GM18909 (cell line): Measurements from ENCODE around the gene COL3A1.

Experiments used
- ATAC-seq: cut with Tn5 transposase; IDR thresholded peaks from one replicate; pipeline ENCODE4 v1.9.1; 2021; ENCODE audit warnings: mild to moderate bottlenecking; ENCODE audit not compliant: unreplicated experiment, poor library complexity

The COL3A1 gene

GRCh38 chr2:188973641-188974040 is 532 bp upstream of the COL3A1 start:
- no peak for ATAC-seq

DNA sequence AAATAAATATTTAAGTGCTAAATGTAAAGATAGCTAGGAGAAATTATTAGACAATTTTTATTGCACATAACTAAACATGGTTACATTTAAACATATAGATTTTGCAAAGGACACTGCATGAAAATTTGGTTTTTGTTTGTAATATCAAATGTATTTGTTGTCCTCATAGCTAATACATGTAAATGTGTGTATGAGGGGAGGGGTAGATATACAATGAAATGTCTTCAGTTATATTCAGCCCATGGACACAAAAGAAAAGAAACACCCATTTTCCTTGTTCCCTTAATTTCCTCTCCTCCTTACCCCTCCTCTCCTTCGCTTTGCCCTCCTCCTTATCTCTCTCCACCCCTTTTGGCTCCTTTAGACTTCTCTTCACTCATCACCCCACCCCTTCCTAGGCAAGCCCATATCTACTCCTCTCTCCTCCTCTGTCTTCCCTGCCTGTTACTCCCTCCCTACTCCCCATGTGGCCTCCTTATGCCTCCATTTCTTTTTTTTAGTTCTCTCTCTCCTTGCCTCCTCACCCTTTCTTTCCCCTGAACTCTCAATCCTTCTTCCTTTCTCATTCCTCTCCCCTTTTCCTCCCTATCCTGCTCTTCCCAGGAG is 1.4 kb downstream of the COL3A1 start:
- ATAC-seq, result no peak

DNA sequence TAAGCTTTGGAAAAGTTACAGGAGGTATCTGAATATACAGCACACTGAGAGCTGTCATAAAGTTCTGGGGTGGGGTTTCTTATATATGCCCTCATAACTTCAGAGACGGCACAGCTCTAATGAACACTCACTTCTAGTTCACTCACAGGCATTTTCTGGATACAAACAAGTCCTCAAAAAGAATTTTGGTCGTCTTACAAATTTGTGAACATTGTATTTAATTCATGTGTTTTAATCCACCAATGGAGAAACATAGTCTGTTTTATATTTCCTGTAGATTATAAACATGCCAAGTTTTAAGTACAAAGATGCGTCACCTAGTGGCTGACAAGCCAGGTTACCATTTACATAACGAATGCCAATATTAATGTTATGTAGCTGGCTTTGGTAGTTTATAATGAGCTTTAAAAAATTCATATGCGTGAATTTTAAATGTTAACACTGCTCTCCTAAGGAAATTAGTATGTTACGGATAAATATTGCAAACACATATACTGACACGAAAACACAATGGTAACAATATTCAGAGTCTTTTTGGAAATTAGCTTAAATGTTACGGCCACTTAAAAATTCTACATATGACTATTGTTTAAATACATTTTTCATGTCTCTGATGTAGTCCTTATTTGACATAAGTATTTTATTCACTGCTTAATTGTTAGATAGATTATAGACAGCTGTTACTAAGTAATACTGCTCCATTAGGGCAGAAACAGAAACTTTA is 2.5 kb downstream of the COL3A1 start:
- no peak for ATAC-seq

DNA sequence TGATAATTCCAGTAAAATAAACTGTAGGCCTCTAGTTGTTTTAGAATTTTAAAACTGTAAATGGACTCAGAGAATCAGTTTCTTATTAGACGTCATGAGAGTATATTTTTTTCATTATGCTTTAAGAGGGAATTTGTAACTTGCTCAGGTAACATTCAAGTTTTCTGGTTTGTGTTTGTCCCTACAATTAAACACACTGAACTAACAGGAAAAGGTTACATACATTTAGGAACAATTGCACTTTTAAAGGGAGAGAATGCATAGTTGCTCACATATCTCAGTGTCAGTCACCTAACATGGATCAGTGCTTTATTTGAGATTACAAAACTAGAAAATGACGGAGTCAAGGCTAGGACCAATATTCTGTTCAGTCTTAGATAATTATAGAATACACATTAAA is 3.1 kb downstream of the COL3A1 start:
- ATAC-seq, result no peak

DNA sequence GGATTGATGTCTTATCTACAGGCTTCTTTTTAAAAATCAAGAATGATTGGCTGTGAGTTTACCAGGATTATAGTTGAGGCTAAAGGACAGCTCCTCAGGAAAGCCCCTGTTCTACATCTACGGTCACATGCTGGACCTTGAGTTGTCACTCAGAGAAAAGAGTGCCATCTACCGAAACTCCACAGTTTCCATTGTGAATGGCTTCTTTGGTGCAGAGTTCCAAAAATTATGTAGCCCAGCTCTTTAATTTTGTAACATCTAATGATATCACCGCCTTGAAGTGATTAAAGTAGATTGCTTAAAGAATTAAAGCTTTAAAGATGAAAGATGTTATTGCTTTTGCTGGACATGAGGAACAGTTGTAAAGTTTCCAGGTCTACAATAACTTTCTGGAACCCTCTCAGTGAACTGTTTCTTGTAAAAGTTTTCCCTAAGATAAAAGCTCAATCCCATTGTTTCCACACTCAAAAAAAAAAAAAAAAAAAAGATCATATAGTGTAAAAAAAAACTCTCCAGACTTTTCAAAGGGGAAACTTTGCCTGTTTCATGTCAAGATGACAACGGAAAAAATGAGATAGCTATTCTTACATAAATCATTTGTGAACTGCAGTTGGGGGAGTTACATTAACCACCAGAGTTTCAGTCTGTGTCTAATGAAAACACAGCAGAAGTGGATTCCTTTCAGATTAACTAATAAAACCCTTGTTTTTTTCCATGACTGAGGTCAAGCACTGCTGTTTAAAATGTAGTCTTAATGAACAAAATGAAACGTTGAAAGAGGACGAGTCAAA is 4.3 kb downstream of the COL3A1 start:
- peak; percentile 93 for ATAC-seq

GRCh38 chr2:188979187-188980114 is 5.3 kb downstream of the COL3A1 start:
- ATAC-seq, result peak; percentile 23

- ATAC-seq, result no peak
These were observed 9.4 kb downstream of the COL3A1 start for GRCh38 chr2:188983427-188984064.

DNA sequence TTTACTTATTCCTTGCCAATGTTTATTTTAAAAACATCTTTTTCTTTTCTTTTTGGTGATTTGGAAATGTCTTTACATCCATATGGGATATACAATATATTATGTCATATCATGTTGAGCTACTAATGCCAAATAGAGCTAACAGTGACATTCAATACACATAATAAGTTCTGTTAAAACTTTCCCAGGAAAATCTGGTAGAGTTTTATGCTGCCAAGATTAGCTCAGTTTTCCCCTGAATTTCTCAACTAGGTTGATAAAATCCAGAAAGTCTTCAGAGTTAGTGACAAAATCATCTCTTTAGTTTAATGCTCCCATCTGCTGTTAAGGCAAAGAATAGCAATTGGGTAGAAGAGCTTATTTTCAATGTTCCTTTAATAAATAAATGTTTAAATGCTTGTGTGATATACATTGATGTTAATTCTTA is 9.9 kb downstream of the COL3A1 start:
- ATAC-seq, result no peak

- ATAC-seq, result no peak
These were observed 10.5 kb downstream of the COL3A1 start for GRCh38 chr2:188984680-188985079.

GRCh38 chr2:188986839-188987238 is 12.7 kb downstream of the COL3A1 start:
- no peak for ATAC-seq

DNA sequence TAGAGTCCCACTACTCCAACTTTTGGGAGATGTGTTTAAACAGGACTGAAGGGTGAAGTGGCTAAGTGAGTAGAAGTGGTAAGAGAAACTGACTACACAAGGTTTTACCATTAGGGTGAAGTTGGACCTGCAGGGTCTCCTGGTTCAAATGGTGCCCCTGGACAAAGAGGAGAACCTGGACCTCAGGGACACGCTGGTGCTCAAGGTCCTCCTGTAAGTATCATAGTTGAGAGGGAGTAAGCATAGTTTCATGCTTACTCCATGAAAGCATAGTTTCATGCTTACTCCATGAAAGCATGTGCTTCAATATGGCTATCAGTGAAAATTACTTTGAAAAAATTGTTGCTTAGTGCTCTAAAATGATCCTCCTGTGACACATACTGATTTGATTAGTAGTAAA is 19.1 kb downstream of the COL3A1 start:
- no peak for ATAC-seq

- ATAC-seq, result no peak
These were observed 23.1 kb downstream of the COL3A1 start for GRCh38 chr2:188997263-188997662.

GRCh38 chr2:189000221-189000620 is 26.0 kb downstream of the COL3A1 start:
- no peak for ATAC-seq

- ATAC-seq, result no peak
These were observed 27.9 kb downstream of the COL3A1 start for GRCh38 chr2:189002079-189002478.

GRCh38 chr2:189008555-189009262 is 34.5 kb downstream of the COL3A1 start:
- ATAC-seq, result no peak

GRCh38 chr2:189010536-189010935 is 36.4 kb downstream of the COL3A1 start:
- ATAC-seq, result no peak

DNA sequence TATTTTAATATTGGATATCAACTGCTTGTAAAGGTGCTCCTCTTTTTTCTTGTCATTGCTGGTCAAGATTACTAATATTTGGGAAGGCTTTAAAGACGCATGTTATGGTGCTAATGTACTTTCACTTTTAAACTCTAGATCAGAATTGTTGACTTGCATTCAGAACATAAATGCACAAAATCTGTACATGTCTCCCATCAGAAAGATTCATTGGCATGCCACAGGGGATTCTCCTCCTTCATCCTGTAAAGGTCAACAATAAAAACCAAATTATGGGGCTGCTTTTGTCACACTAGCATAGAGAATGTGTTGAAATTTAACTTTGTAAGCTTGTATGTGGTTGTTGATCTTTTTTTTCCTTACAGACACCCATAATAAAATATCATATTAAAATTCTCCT is 38.2 kb downstream of the COL3A1 start:
- no peak for ATAC-seq

DNA sequence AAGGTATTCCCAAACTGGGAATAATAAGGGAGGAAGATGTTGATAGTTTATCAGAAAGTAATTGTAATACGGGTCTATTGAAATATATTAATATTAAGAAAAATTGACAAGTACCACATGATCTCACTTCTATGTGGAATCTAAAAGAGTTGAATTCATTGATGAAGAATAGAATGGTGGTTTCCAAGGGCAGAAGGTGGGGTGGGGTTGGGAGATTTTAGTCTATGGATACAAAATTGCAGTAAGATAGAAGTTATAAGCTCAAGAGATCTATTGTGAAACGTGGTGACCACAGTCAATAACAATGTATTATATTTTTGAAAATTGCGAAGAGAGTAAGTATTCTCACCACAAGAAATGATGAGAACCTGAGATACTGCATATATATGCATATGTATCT is 38.9 kb downstream of the COL3A1 start:
- no peak for ATAC-seq
